IPS DF 6.9 (cell line): ENCODE results near the gene GRK4.
"Not testable (repeated sequence)": the region's sequence is repeated elsewhere in the genome, so short reads cannot be mapped to it uniquely, and the experiment has no call there.

ENCODE experiments used
- DNase-seq: peaks from one replicate; pipeline ENCODE4 v3.0.0-alpha.2; 2013; ENCODE audit warnings: low read depth, low spot score
- H3K27ac ChIP-seq: one replicate; pipeline ENCODE4 v1.5.1; 2013; ENCODE audit warnings: low read length, control low read depth
- H3K27me3 ChIP-seq: 2 replicates; pipeline ENCODE4 v1.6.1; 2013; ENCODE audit warnings: mild to moderate bottlenecking, low read length; ENCODE audit not compliant: control insufficient read depth, insufficient read depth
- H3K36me3 ChIP-seq: 2 replicates; pipeline ENCODE4 v1.6.1; 2013; ENCODE audit warnings: low read length; ENCODE audit not compliant: control insufficient read depth, insufficient read depth
- H3K4me1 ChIP-seq: 2 replicates; pipeline ENCODE4 v1.6.1; 2013; ENCODE audit warnings: low read length; ENCODE audit not compliant: control insufficient read depth, insufficient read depth
- H3K4me3 ChIP-seq: 2 replicates; pipeline ENCODE4 v1.5.1; 2013; ENCODE audit warnings: mild to moderate bottlenecking, low read length
- H3K9me3 ChIP-seq: 2 replicates; pipeline ENCODE4 v1.6.1; 2013; ENCODE audit warnings: low read length, inconsistent platforms; ENCODE audit not compliant: control insufficient read depth, insufficient read depth
- WGBS: extraction: QIAGEN DNeasy Blood & Tissue Kit; methylation state at CpG from one replicate; pipeline ENCODE4 v1.1.7; 2013; ENCODE audit warnings: mixed read lengths, missing lambda C conversion rate; ENCODE audit not compliant: insufficient read length, insufficient coverage; 5-methylcytosine and 5-hydroxymethylcytosine counted together

GRK4 gene

GRCh38 chr4:2950221-2950989, 13.0 kb upstream of the GRK4 start:
- no peak overlapping the region for H3K27ac ChIP-seq
- H3K9me3 ChIP-seq, result no peaks in the 10 kb centered on the region; the same call in 1 of the 2 replicates
- DNase-seq, result no peak
- H3K4me3 ChIP-seq, result no peak overlapping the region
- no peaks in the 10 kb centered on the region for H3K27me3 ChIP-seq
- no CpG with 5 or more reads among the region's 16 CpGs for WGBS
- H3K4me1 ChIP-seq, result no peaks in the 10 kb centered on the region; the same call in 1 of the 2 replicates
- H3K36me3 ChIP-seq, result peaks cover 58% of the 10 kb centered on the region

DNA sequence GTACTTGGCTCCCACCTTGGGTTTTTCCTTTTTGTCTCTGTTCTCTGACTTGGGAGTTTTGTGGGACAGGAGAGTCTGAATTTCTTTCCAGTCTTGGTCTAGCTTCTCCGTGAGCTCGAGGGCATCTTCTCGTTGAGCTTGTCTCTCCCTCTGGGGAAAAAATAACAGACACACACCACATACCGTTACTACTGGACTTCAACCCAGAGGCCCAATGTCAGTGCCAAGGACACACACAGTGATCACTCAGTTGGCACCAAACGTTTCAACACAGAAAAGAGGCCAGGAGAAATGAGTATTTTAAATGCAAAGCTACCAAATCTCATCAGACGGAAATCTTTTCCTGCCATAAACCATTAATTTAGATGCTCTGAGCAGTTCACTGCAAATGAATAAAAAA, 9.9 kb upstream of the GRK4 start:
- H3K4me3 ChIP-seq, result no peak overlapping the region
- DNase-seq, result no peak
- no peaks in the 10 kb centered on the region for H3K27me3 ChIP-seq
- no peaks in the 10 kb centered on the region; the same call in 1 of the 2 replicates for H3K4me1 ChIP-seq
- H3K36me3 ChIP-seq, result peaks cover 57% of the 10 kb centered on the region
- H3K27ac ChIP-seq, result no peak overlapping the region
- WGBS, result no CpG with 5 or more reads among the region's 6 CpGs
- no peaks in the 10 kb centered on the region; the same call in 1 of the 2 replicates for H3K9me3 ChIP-seq

- WGBS, result no CpG with 5 or more reads among the region's 33 CpGs
- H3K27me3 ChIP-seq, result no peaks in the 10 kb centered on the region
- no peak overlapping the region for H3K27ac ChIP-seq
- DNase-seq, result no peak
- no peaks in the 10 kb centered on the region; the same call in 1 of the 2 replicates for H3K4me1 ChIP-seq
- no peak overlapping the region for H3K4me3 ChIP-seq
- H3K36me3 ChIP-seq, result peaks cover 52% of the 10 kb centered on the region
- H3K9me3 ChIP-seq, result no peaks in the 10 kb centered on the region; the same call in 1 of the 2 replicates
Measured at GRCh38 chr4:2954358-2955185, 8.8 kb upstream of the GRK4 start.

GRCh38 chr4:2955186-2956044, 8.0 kb upstream of the GRK4 start:
- H3K27ac ChIP-seq, DNase-seq, H3K4me1 ChIP-seq, H3K9me3 ChIP-seq, H3K27me3 ChIP-seq, H3K4me3 ChIP-seq: not testable (repeated sequence)
- H3K36me3 ChIP-seq, result peaks cover 44% of the 10 kb centered on the region
- WGBS, result no CpG with 5 or more reads among the region's 44 CpGs

GRCh38 chr4:2958446-2958845, 4.9 kb upstream of the GRK4 start:
- no peak overlapping the region for H3K27ac ChIP-seq
- H3K36me3 ChIP-seq, result peaks cover 29% of the 10 kb centered on the region
- no peaks in the 10 kb centered on the region; the same call in 1 of the 2 replicates for H3K9me3 ChIP-seq
- no peak for DNase-seq
- WGBS, result no CpG with 5 or more reads among the region's 9 CpGs
- H3K27me3 ChIP-seq, result no peaks in the 10 kb centered on the region
- H3K4me3 ChIP-seq, result no peak overlapping the region
- peaks cover 3% of the 10 kb centered on the region; the same call in 1 of the 2 replicates for H3K4me1 ChIP-seq

- H3K27ac ChIP-seq, H3K27me3 ChIP-seq, H3K4me1 ChIP-seq, DNase-seq, H3K4me3 ChIP-seq, H3K9me3 ChIP-seq: not testable (repeated sequence)
- peaks cover 18% of the 10 kb centered on the region for H3K36me3 ChIP-seq
- WGBS, result no CpG with 5 or more reads among the region's 4 CpGs
Measured at GRCh38 chr4:2960450-2960849, 2.9 kb upstream of the GRK4 start.

- H3K27ac ChIP-seq, result no peak overlapping the region
- no peak for DNase-seq
- H3K4me1 ChIP-seq, result peaks cover 3% of the 10 kb centered on the region; the same call in 1 of the 2 replicates
- no peaks in the 10 kb centered on the region for H3K27me3 ChIP-seq
- WGBS, result no CpG with 5 or more reads among the region's 8 CpGs
- H3K36me3 ChIP-seq, result peaks cover 10% of the 10 kb centered on the region; the same call in 1 of the 2 replicates
- no peaks in the 10 kb centered on the region for H3K9me3 ChIP-seq
- no peak overlapping the region for H3K4me3 ChIP-seq
Measured at GRCh38 chr4:2961421-2961810, 2.0 kb upstream of the GRK4 start.

DNA sequence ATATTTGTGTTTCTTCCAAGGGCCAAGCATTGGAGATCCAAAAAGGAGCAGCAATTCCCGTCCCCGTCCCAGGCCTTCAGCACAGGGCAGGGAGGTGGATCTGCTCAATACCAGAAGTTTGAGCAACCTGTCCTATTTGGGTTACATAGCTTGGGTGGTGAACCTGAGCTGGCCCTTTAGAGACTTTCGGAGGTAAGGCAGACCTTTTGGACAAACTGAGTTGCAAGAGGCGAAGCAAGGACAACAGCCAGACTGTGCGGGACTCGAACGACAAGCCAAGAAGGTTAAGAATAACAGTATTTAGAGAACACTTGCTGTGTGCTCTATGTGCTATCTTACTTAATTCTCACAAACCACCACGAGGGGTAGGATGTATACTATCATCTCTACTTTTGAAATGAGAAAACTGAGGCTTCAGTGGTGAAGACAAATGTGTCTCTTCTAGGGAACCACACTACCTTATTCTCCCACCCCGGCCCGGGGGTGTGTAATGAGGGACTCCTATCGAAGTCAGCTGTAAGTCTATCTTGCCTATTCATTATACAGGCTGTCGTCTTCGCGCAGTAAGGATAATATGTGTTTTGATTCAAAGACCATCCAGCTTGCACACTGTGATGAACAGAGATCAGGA, 1.4 kb upstream of the GRK4 start:
- DNase-seq, result no peak
- Histone ChIP-seq H3K4me1 (peaks cover 3% of the 10 kb centered on the region; the same call in 1 of the 2 replicates), H3K27ac (no peak overlapping the region), H3K36me3 (peaks cover 8% of the 10 kb centered on the region; the same call in 1 of the 2 replicates), H3K27me3 (no peaks in the 10 kb centered on the region), H3K9me3 (no peaks in the 10 kb centered on the region), H3K4me3 (peak overlapping the region; percentile 65; the same call in 1 of the 2 replicates)
- WGBS, result no CpG with 5 or more reads among the region's 14 CpGs

GRCh38 chr4:2962614-2963174, 677 bp upstream of the GRK4 start:
- Histone ChIP-seq H3K36me3 (peaks cover 4% of the 10 kb centered on the region; the same call in 1 of the 2 replicates), H3K27me3 (no peaks in the 10 kb centered on the region), H3K27ac (no peak overlapping the region), H3K4me3 (peak overlapping the region; percentile 65), H3K9me3 (no peaks in the 10 kb centered on the region), H3K4me1 (peaks cover 3% of the 10 kb centered on the region; the same call in 1 of the 2 replicates)
- DNase-seq, result no peak
- no CpG with 5 or more reads among the region's 40 CpGs for WGBS
